K562 (cell line): Measurements from ENCODE around the gene MYBPHL. TPM values are rescaled to one million over a fixed set of nuclear protein-coding genes. Genes with fewer than 3 reads are reported as not detected.

Experiments used
- ADNP ChIP-seq: fragments of 200-800 bp; sonication (Bioruptor generic); IDR thresholded peaks from 2 replicates; pipeline ENCODE4 v1.6.1; 2016; ENCODE audit warnings: missing genetic modification characterization, missing compliant biosample characterization
- ARID1B ChIP-seq: fragments of 450-650 bp; IDR thresholded peaks from 2 replicates; pipeline ENCODE4 v1.6.1; 2016; ENCODE audit warnings: antibody characterized with exemption, mild to moderate bottlenecking, inconsistent platforms
- CBFB ChIP-seq: sonication (generic); formaldehyde crosslinking; IDR thresholded peaks from 2 replicates; pipeline ENCODE4 v1.4.0; 2020; ENCODE audit warnings: mild to moderate bottlenecking, missing genetic modification reagents
- CBX1 ChIP-seq: sonication (generic); IDR thresholded peaks from 2 replicates; pipeline ENCODE4 v1.6.1; 2016; ENCODE audit warnings: antibody characterized with exemption, low read depth, mild to moderate bottlenecking
- EP300 ChIP-seq: IDR thresholded peaks from 2 replicates; pipeline ENCODE4 v1.6.1; 2012; ENCODE audit warnings: low read length, improper control_type of control experiment
- ETV5 ChIP-seq: sonication (generic); formaldehyde crosslinking; IDR thresholded peaks from 2 replicates; pipeline ENCODE4 v1.4.0; 2020; ENCODE audit warnings: low read depth, mild to moderate bottlenecking, missing genetic modification reagents
- KLF13 ChIP-seq: fragments of 450-650 bp; IDR thresholded peaks from 2 replicates; pipeline ENCODE4 v1.6.1; 2016; ENCODE audit warnings: missing genetic modification characterization, low read depth, mild to moderate bottlenecking, missing compliant biosample characterization, moderate library complexity, borderline replicate concordance
- KLF6 ChIP-seq: fragments of 250-450 bp; sonication (Bioruptor Pico); IDR thresholded peaks from 2 replicates; pipeline ENCODE4 v1.4.0; 2020; ENCODE audit warnings: mild to moderate bottlenecking, moderate library complexity, borderline replicate concordance
- MAZ ChIP-seq, 2 experiments: fragments of 450-650 bp in 1 of 2; sonication (generic) in 1 of 2; formaldehyde crosslinking; IDR thresholded peaks in 1 of 2; conservative IDR thresholded peaks in 1 of 2; 2 replicates each; pipeline versions ENCODE4 v1.4.0 to v1.5.0; 2020; ENCODE audit warnings: mild to moderate bottlenecking in 1 of 2, missing genetic modification reagents in 1 of 2
- MTA3 ChIP-seq: fragments of 450-650 bp; formaldehyde crosslinking; IDR thresholded peaks from 2 replicates; pipeline ENCODE4 v1.6.1; 2017; ENCODE audit warnings: mild to moderate bottlenecking, borderline replicate concordance
- NONO ChIP-seq, 2 experiments: fragments of 200-400 bp in 1 of 2; fragments of 450-650 bp in 1 of 2; formaldehyde crosslinking in 1 of 2; IDR thresholded peaks; 2 replicates each; pipeline ENCODE4 v1.6.1; 2017; ENCODE audit warnings: low read depth in 2 of 2, mild to moderate bottlenecking in 2 of 2, moderate library complexity in 2 of 2, low read length in 1 of 2
- PTBP1 ChIP-seq: fragments of 200-400 bp; formaldehyde crosslinking; IDR thresholded peaks from 2 replicates; pipeline ENCODE4 v1.6.1; 2017; ENCODE audit warnings: low read depth, low read length
- PURB ChIP-seq: sonication (generic); formaldehyde crosslinking; IDR thresholded peaks from 2 replicates; pipeline ENCODE4 v1.9.0; 2021; ENCODE audit warnings: low read depth, mild to moderate bottlenecking, missing genetic modification reagents
- RBFOX2 ChIP-seq: fragments of 200-400 bp; formaldehyde crosslinking; IDR thresholded peaks from 2 replicates; pipeline ENCODE4 v1.6.1; 2017; ENCODE audit warnings: low read depth, mild to moderate bottlenecking, low read length, moderate library complexity
- SMAD1 ChIP-seq: fragments of 150-350 bp; IDR thresholded peaks from 2 replicates; pipeline ENCODE4 v1.6.1; 2014; ENCODE audit warnings: low read length, low read depth; ENCODE audit not compliant: partially characterized antibody
- SREBF1 ChIP-seq: fragments of 150-350 bp; IDR thresholded peaks from 2 replicates; pipeline ENCODE4 v1.6.1; 2014; ENCODE audit warnings: antibody characterized with exemption, low read depth, low read length, borderline replicate concordance
- TBP ChIP-seq: optimal IDR thresholded peaks from 2 replicates; pipeline ENCODE3; 2011; ENCODE audit warnings: low read depth, low read length, improper control_type of control experiment
- ZNF224 ChIP-seq: sonication (generic); formaldehyde crosslinking; IDR thresholded peaks from 2 replicates; pipeline ENCODE4 v1.8.0; 2022; ENCODE audit warnings: mild to moderate bottlenecking, missing genetic modification reagents
- ZNF347 ChIP-seq: fragments of 450-650 bp; formaldehyde crosslinking; IDR thresholded peaks from 2 replicates; pipeline ENCODE4 v1.4.0; 2020; ENCODE audit warnings: low read depth, mild to moderate bottlenecking, moderate library complexity
- ZNF79 ChIP-seq: fragments of 250-450 bp; sonication (Bioruptor Pico); IDR thresholded peaks from 2 replicates; pipeline ENCODE4 v1.4.0; 2020; ENCODE audit warnings: low read depth, mild to moderate bottlenecking, moderate library complexity
- polyA plus RNA-seq, 8 experiments: library from polyadenylated mRNA; depleted of rRNA in 4 of 8; stranded (reverse) in 5 of 8; unstranded in 3 of 8; fragments of >200 nt; fragmentation: Nextera tagmentation in 2 of 8; fragmentation: Illumina TruSeq in 1 of 8; extraction: Ambion mirVana in 2 of 8; extraction: Trizol in 1 of 8; gene quantifications; 2 replicates each; pipeline versions ENCODE4 v1.2.1 to v1.2.3, GENCODE V29; 2011 to 2014; ENCODE audit warnings: inconsistent platforms in 1 of 8, missing spikeins in 1 of 8
- total RNA-seq, 7 experiments: library from RNA; depleted of rRNA in 6 of 7; stranded (reverse); fragments of >200 nt in 6 of 7; fragmentation: Illumina TruSeq in 2 of 7; extraction: Trizol in 2 of 7; gene quantifications; 2 replicates each; pipeline versions ENCODE4 v1.2.1 to v1.2.3, GENCODE V29; 2011 to 2021; ENCODE audit warnings: low replicate concordance in 1 of 7
- TF ChIP-seq, protein P1 (sequence below): fragments of 450-650 bp; formaldehyde crosslinking; IDR thresholded peaks from 2 replicates; pipeline ENCODE4 v1.4.0; 2020; ENCODE audit warnings: mild to moderate bottlenecking, moderate library complexity
- TF ChIP-seq, protein P2 (sequence below): fragments of 250-450 bp; sonication (Bioruptor Pico); IDR thresholded peaks from 2 replicates; pipeline ENCODE4 v1.9.0; 2021; ENCODE audit warnings: mild to moderate bottlenecking
- TF ChIP-seq, protein P3 (sequence below): fragments of 450-650 bp; IDR thresholded peaks from 2 replicates; pipeline ENCODE4 v1.6.1; 2018; ENCODE audit not compliant: partially characterized antibody

Gene MYBPHL
- total and polyA plus RNA-seq, 9 of the 15 experiments (the other 6 are each of a cell fraction or from before 2014, with no cell fraction given), result 0.20 to 1.9 (median 0.33) TPM

DNA sequence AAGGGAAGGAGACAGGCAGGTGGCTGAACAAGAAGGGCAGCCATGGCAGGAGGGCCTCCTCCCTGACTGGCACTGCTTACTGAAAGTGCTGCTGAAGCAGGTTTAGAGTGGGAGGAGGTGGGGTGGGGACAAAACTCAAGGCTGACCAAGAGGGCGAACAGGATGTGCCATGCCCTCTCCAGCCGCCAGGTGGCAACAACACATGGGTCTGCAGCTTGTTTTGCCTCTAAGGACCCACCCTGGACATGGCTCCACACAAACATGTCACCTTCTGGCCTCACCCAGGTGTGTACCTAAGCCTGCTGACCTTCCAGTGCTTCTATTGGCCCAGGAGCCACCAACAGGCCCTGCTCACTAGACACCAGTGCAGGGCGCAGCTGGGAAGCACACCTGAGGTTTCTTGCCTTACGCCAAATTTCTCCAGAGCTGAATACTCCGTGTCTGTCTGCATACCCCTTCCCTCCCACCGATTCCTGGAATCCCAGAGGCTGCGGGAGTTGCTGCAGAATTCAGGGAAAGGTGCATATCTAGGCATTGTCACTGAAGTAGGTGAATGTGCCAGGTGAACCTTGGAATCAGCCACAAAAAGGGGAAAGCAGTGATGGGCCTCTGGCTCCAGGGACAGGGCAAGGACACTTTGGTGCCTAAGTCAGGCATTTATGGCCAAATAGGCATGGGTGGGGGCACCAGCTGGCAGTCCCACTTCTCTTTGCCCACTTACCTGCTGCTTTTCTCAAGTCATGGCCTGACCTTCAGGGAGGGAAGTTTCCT is 29.2 kb downstream of the MYBPHL start (continued):
- TF ChIP-seq ADNP (tag), result no peak
- 0 out of 4 replicates have a peak, but pooled peaks of 1 of the 2 experiments have one; percentile 39 for TF ChIP-seq NONO (IDR thresholded peaks at IDR 0.05; ENCODE audit: low read depth in 2 of 2, low read length in 1 of 2)
- peak in 1 of 2 experiments; percentile 55; a peak in 1 of 4 replicates for TF ChIP-seq MAZ (CRISPR knock-in tag; conservative IDR thresholded peaks at IDR 0.05 in 1 of 2, IDR thresholded peaks at IDR 0.05 in 1 of 2)
- no peak for TF ChIP-seq ZNF347 (CRISPR knock-in tag)
- TF ChIP-seq PURB (CRISPR knock-in tag), result no peak
- TF ChIP-seq, protein P1, sequence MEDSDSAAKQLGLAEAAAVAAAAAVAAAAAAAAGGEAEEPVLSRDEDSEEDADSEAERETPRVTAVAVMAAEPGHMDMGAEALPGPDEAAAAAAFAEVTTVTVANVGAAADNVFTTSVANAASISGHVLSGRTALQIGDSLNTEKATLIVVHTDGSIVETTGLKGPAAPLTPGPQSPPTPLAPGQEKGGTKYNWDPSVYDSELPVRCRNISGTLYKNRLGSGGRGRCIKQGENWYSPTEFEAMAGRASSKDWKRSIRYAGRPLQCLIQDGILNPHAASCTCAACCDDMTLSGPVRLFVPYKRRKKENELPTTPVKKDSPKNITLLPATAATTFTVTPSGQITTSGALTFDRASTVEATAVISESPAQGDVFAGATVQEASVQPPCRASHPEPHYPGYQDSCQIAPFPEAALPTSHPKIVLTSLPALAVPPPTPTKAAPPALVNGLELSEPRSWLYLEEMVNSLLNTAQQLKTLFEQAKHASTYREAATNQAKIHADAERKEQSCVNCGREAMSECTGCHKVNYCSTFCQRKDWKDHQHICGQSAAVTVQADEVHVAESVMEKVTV (CRISPR knock-in tag), result peak; percentile 68
- TF ChIP-seq SMAD1, result no peak
- peak; percentile 47; the same call in 1 of the 2 replicates for TF ChIP-seq RBFOX2
- TF ChIP-seq PTBP1, result no peak
- TF ChIP-seq SREBF1, result no peak
- no peak for TF ChIP-seq ZNF79 (CRISPR knock-in tag)
- TF ChIP-seq CBFB (CRISPR knock-in tag), result 0 out of 2 replicates have a peak, but pooled peaks have one; percentile 68
- TF ChIP-seq, protein P2, sequence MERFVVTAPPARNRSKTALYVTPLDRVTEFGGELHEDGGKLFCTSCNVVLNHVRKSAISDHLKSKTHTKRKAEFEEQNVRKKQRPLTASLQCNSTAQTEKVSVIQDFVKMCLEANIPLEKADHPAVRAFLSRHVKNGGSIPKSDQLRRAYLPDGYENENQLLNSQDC (CRISPR knock-in tag), result no peak
- no peak for TF ChIP-seq KLF6 (CRISPR knock-in tag)
- peak; percentile 96 for TF ChIP-seq ETV5
- TF ChIP-seq CBX1, result 0 out of 2 replicates have a peak, but pooled peaks have one; percentile 43
- TF ChIP-seq ZNF224, result no peak
- TF ChIP-seq EP300, result no peak; the same call in 1 of the 2 replicates
- TF ChIP-seq MTA3, result 0 out of 2 replicates have a peak, but pooled peaks have one; percentile 47
- TF ChIP-seq ARID1B, result peak; percentile 34
- TF ChIP-seq, protein P3, sequence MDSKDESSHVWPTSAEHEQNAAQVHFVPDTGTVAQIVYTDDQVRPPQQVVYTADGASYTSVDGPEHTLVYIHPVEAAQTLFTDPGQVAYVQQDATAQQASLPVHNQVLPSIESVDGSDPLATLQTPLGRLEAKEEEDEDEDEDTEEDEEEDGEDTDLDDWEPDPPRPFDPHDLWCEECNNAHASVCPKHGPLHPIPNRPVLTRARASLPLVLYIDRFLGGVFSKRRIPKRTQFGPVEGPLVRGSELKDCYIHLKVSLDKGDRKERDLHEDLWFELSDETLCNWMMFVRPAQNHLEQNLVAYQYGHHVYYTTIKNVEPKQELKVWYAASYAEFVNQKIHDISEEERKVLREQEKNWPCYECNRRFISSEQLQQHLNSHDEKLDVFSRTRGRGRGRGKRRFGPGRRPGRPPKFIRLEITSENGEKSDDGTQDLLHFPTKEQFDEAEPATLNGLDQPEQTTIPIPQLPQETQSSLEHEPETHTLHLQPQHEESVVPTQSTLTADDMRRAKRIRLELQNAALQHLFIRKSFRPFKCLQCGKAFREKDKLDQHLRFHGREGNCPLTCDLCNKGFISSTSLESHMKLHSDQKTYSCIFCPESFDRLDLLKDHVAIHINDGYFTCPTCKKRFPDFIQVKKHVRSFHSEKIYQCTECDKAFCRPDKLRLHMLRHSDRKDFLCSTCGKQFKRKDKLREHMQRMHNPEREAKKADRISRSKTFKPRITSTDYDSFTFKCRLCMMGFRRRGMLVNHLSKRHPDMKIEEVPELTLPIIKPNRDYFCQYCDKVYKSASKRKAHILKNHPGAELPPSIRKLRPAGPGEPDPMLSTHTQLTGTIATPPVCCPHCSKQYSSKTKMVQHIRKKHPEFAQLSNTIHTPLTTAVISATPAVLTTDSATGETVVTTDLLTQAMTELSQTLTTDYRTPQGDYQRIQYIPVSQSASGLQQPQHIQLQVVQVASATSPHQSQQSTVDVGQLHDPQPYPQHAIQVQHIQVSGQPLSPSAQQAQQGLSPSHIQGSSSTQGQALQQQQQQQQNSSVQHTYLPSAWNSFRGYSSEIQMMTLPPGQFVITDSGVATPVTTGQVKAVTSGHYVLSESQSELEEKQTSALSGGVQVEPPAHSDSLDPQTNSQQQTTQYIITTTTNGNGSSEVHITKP, result peak; percentile 20
- TF ChIP-seq TBP, result peak; percentile 11
- peak; percentile 51; the same call in 1 of the 2 replicates for TF ChIP-seq KLF13
